Ramos (cell line): ENCODE measurements around the gene ADGRL1.
"Not testable (repeated sequence)": the region's sequence is repeated elsewhere in the genome, so short reads cannot be mapped to it uniquely, and the experiment has no call there.

Experiments
- in situ Hi-C: fragments of 300-500 bp; cut with MboI; formaldehyde crosslinking; loops from one replicate; pipeline ENCODE4 v1.14.3; 2022; ENCODE audit warnings: low sequenced_read_pairs; ENCODE audit not compliant: unreplicated experiment

The ADGRL1 gene

DNA sequence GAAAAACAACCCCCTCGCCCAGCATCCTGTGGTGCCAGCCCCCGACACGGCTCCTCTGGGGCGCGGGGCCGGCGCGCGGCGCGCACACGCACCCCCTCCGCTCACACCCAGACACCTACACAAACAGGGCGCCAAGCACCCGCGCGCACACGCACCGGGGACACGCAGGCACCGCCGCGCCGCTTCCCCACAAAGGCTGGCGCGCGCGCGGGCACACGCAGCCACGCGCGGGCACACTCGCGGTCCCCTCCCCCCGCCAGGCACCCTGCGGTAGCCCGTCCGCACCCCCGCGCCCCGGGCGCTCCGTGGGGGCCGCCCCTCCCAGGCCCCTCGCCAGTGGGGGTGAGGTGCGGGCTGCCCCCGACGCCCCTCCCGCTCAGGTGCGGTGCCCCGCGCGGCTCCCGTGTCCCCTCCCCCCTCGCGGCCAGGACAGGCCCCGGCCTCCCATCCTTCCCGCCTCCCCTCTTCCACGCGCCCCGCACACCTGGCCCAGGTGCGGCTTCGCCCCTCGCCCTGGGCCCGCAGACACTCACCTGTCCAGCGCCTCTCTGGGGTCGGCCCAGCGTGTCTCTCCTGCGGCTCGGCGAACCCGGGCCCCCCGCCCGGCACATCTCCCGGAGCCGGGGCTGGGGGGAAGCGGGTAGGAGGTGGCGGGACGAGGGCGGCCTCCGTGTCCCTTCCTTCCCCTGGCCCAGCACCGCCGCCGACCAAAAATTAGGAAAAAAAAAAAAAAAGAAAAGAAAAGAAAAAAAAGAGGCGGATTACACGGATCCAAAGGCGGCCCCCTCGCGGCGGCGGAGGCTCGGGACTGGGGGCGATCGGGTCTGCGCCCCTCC is at the start of gene ADGRL1:
Gene ADGRL1 (minus strand): TSS at position 718 of the 836 bp plus-strand sequence. CDS start 22,567 bp downstream, outside the sequence.
- in situ Hi-C loops, result not testable (repeated sequence)

DNA sequence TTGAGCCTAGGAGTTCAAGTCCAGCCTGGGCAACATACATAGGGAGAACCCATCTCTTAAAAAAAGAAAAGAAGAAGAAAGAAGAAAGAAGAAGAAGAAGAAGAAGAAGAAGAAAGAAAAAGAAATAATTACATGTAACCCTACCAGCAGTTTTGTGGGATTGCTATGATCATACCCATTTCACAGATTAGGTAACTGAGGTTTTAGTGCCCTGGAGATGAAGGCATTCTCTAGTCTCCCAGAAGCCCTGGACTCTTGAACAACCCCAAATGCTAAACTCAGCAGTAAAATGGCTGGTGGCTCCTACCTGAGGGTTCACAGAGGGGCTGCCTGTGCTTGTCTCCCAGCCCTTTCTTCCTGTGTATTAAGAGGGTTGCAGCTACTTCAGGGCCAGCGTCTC is 49.3 kb upstream of the ADGRL1 start:
- in situ Hi-C loops, result not testable (repeated sequence)

DNA sequence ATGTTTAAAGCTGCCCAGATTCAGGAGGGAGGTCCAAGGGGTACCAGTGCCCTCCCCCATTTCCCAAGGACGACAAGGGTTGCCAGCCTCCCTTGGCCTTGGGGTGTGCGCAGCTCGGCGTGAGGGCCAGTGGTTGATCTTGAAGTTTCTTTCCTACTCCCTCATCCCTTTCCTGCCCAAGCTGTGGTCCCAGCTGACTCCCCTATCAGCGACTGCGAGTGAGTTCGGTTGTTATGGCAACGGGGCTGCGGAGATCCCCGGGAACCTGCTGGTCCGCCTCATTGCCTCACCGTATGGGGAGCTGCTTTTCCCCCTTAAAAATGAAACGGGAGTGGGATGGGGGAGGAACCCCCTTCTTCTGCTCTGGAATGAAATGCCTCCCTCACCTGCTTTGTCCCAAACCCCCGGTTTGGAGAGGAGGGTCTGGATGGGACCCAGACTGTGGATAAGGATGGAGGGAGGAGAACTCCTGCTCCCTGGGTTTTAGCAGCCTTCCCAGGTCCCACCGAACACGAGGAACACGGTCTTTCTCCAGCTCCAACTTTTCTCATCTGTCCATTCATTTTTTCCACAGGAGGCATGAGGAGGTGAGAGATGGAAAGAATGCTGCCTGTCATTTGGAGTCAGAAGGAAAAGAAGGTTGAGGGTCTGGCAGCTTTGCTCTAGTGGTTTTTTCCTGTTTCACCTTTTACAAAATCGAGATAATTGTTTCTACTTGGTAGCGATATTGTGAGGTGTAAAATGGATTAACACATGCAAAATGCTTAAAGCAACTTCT is 48.0 kb upstream of the ADGRL1 start:
- in situ Hi-C loops, result not testable (repeated sequence)

DNA sequence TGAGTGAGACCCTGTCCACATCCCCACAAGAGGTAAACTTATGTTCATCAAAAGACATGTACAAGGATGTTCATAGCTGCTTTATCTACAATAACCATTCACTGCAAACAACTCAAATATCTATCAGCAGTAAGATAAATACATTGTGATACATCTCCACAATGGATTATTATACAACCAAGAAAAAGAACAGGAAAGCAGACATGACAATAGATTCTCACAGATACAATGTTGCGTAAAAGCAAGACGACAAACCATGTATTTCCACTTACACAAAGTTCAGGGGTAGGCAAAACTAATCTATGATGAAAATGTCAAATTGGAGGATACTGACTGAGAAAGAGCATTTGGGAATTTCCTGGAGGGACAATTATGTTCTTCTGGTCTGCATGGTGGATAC is 46.2 kb upstream of the ADGRL1 start:
- in situ Hi-C loops, result not testable (repeated sequence)

DNA sequence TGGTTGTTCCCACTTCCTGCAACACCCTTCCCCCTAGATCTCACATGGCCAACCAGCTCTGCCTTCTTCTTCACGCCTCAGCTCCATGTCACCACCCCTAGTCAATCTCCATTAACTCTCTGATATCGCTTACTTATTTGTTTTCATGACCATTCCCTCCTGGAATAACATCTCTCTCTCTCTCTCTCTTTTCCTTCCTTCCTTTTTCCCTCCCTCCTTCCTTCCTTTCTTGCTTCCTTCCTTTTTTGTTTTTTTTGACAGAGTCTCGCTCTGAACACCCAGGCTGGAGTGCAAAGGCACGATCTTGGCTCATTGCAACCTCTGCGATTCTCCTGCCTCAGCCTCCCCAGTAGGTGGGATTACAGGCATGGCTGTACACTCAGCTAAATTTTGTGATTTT is 44.9 kb upstream of the ADGRL1 start:
- in situ Hi-C loops, result no loop called here

DNA sequence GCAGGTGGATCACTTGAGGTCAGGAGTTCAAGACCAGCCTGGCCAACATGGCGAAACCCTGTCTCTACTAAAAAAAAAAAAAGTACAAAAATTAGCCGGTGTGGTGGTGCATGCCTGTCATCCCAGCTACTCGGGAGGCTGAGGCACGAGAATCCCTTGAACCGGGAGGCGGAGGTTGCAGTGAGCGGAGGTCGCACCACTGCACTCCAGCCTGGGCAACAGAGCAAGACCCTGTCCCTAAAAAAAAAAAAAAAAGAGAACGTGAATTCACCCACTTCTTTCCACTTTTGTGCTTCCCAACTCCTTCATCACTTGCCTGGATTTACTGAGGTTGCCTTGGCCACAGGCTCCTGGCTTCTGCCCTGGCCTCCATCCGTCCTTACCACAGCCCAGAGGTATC is 44.3 kb upstream of the ADGRL1 start:
- in situ Hi-C loops, result not testable (repeated sequence)

DNA sequence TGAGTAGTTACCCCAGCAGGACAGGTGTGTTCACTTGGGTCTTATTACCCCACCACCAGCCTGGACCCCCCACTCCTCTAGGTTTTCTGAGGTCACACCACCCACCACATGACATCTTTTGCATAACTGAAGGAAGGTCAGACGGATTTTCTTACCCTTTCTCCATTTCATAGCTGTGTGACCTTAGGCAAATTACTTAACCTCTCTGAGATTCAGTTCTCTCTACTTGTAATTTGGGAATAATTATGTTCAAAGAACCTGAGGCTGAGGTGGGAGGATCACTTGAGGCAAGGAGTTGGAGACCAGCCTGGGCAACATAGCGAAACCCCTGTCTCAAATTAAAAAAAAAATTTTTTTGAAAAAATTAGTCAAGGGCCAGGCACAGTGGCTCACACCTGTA is 43.9 kb upstream of the ADGRL1 start:
- in situ Hi-C loops, result not testable (repeated sequence)

DNA sequence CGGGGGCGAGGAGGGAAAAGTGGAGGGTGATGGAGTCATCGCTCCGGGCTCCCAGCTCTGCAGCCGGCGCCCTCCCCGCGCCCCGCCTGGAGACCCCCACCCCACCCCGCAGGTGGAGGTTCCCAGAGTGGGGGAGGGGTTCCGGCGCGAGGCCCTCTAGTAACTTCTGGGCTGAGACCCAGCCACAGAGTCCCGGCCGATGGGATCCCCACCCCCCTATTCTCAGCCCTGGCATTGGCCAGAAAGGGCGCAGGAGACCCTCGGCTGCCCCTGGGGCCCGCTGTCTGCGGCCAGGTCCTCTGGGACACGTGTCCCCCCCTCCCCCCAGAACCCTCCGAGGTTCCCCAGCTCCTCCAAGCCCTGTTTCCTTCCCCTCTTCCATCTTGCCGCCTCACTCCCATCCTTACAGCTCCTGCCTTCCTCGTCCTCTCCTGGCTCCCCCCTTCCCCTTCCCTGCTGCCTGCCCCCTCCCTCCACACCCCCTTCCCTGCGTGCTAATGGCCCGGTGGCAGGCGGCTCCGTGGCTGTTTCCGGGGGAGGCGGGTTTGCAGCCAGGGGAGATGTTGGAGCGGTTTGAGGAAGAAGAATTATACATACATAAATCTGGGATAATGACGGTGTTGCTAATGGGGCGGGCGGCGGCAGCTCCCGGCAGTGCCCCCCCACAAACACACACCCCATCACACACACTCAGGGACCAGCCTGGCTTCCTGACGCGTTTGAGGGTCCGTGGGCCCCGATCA is 43.2 kb upstream of the ADGRL1 start:
- in situ Hi-C loops, result not testable (repeated sequence)

DNA sequence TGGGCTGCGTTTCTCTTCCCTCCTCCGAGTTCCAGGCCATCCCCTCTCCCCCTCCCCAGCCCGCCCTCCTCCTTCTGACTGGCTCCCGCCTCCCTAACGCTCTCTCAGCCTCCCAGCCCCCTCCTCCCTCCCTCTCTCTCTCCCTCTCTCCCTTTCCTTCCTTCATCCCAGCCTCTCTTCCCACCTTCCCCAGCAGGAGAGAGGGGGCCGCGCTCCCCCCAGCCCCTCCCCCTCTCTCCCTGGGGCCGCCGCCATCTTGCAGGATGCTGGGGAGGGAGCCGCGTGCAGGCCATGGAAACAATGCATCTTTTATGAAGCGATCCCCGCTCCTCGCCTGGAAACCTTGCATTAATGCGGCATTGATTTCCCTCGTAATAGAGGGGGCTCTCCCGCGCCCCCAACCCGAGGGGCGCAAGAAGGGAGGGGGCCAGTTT is 42.6 kb upstream of the ADGRL1 start:
- in situ Hi-C loops, result no loop called here

DNA sequence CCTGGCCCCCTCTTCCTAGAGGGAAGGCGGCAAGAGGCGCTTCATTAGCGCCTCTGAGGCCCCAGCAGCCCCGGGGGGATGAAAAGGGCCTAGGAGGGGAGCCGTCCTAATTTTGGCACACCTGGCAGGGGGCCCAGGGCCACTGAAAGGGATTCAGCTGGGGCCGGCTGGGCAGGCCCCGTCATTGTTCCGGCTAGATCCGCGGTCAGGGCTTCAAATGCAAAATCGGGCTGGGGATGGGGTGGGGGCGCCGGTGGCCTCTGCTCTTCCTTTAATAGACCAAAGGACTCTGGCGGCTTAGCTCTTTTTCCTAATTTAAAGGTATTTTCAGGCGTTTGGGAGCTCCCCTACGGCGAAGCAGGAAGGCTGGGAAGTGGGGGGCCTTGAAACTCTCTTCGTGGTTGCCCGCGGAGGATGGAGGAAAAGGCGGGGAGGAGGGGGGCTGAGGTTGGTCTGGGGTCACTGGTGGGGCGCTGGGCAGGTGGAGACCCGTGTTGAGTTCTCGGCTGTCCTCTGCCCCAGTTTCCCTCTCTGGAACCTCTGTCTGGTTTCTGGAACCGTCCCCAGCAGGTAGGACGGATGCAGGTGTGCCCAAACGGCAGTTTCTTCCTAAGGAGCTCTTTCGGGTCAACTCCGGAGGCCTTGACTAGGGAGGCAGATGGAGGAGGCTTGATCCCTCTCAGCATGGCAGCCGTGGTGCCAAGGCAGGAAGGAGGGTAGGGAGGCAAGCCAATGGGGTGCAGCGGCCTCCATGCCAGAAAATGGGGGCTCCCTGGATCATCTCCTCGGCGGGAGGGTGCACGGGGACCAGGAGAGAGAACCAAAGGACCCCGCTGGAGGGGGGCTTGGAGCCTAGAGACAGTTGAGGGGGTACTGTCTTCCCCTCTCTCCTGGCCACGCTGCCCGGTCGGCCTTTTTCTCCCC is 41.8 kb upstream of the ADGRL1 start:
- in situ Hi-C loops, result not testable (repeated sequence)

DNA sequence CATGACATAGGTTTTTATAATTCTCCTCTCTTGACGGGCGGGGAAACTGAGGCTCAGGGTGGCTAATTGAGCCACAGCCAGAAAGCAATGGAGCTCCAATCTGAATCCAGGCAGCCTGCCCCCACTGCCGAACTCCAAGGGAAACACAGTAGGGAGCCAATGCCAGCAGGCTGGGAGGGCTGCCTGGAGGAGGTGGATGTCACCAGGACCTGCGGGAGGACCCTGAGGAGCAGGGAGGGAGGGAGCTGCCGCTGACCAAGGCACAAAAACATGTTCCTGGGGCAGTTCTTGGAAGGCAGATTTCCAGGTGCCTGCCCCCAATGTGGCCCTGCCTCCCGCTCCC is 41.2 kb upstream of the ADGRL1 start:
- in situ Hi-C loops, result not testable (repeated sequence)

DNA sequence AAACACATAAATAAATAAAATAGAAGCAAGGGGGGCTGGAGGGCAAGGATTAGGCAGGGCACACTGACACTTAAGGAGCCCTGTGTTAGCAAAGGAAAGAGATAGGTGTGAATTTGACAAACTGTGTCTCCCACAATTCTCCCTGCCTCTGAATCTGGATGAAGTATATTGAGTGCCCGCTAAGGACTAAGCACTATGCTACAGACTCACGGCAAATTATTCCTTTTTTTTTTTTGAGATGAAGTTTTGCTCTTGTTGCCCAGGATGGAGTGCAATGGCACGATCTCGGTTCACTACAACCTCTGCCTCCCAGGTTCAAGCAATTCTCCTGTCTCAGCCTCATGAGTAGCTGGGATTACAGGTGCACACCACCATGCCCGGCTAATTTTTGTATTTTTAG is 38.4 kb upstream of the ADGRL1 start:
- in situ Hi-C loops, result not testable (repeated sequence)

DNA sequence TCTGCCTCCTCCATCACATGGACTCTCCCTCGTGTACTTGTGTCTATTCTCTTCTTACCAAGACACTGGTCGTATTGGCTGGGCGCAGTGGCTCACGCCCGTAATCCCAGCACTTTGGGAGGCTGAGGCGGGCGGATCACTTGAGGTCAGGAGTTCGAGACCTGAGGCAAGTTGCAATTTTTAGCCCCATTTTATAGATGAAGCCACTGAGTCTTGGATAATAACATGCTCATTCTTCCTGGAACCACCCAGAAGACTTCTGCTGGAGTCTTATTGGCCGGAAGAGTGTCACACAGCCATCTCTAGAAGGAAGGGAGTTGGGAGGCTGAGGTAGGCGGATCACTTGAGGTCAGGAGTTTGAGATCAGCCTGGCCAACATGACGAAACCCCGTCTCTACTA is 37.7 kb upstream of the ADGRL1 start:
- in situ Hi-C loops, result not testable (repeated sequence)

DNA sequence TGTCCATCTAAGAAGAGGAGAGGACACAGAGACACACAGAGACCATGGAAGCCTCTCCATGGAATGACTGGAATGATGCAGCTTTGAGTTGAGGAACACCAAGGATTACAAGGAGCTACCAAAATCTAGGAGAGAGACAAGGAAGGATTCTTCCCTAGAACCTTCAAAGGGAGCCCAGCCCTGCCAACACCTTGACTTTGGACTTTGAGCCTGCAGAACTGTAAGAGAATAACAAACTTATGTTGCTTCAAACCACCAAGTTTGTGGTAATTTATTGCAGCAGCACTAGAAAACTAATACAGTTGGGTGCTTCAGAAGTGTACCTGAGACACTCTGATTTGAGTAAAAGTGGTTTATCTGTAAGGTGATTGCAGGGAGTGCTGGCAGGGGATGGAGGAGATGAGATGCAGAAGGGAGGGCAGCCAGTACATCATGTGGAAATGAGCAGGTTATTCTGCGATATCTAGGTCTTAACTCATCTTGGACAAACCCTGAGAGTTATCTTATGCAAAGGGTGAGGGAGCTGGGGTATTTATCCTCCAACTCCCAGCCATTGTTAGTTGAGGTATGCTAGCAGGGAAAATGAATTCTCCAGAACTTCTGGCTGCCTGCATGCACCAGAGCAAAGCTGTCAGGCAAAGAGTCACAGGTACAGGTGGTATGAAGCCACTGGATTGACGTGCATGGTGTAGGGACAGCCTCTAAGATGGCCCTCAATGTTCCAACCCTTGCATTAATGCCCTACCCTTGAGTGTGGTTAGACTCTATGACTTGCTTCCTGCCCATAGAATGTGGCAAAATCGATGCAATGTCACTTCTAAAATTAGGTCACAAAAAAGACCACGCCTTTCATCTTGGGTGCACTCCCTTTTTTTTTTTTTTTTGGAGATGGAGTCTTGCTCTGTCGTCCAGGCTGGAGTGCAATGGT is 31.3 kb upstream of the ADGRL1 start:
- in situ Hi-C loops, result no loop called here

DNA sequence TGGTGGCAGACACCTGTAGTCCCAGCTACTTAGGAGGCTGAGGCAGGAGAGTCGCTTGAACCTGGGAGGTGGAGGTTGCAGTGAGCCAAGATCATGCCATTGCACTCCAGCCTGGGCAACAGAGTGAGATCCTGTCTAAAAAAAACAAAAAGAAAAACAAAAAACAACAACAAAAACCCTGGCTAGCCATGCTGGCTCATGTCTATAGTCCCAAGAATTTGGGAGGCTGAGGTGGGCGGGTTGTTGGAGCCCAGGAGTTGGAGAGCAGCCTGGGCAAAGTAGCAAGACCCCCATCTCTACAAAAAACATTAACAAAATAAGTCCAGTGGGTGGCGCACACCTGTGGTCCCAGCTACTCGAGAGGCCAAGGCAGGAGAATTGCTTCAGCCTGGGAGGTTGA is 27.0 kb upstream of the ADGRL1 start:
- in situ Hi-C loops, result not testable (repeated sequence)

DNA sequence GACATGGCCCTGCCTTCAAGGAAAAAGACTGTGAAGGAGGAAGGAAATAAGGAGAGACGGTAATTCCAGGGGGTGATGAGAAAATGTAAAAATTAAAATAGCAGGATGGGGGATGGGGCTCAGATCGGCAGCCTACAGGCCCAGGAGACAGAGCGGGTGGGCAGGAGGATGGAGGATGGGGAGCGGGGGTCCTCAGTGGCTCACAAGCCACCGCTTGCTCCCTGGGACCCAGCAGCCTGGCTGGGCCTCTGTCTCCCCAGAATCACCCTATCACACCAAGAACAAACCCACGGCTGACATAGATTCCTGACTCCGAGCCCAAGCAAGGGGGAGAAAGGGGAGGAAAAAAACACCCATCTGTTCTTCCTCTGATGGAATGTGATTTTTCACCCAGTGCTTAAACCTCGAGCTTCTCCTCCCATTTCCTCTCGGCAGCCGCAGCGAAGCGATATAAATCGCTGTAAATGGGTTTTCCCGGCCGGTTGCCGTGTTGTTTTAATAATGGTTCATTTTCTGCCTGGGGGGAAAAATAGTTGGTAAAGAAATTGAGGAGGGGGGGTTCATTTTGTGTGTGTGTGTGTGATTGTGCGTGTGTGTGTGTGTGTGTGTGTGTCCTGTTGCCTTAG is 22.6 kb upstream of the ADGRL1 start:
- in situ Hi-C loops, result not testable (repeated sequence)

DNA sequence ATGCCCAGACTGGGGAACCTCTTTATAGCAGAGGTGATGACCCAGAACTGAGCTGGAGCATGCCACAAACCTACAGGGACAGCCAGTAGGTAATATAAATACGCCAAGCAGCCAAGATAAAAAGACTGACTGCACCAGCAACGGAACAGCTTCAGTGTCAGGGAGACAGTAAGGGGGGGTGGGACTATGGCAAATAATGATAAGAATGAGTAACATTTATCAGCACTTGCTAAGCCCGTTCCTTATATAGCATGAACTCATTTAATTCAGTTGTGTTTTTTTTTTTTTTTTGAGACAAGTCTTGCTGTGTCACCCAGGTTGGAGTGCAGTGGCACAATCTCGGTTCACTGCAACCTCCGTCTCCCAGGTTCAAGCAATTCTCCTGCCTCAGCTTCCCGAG is 20.5 kb upstream of the ADGRL1 start:
- in situ Hi-C loops, result not testable (repeated sequence)

DNA sequence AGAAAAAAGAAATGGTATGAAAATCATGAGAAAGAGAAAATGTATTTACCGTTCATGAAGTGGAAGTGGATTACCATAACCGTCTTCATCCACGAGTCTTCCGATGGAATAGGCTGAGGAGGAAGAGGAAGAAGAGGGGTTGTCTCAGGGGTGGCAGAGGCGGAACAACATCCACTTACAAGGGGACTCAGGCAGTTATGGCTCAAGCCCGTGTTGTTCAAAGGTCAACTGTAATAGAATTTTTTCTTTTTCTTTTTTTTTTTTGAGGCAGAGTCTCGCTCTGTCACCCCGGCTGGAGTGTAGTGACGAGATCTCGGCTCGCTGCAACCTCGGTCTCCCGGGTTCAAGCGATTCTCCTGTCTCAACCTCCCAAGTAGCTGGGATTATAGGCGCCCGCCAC is 16.9 kb upstream of the ADGRL1 start:
- in situ Hi-C loops, result no loop called here
